ENCODE results near the gene MEF2A. TPM values are rescaled to one million over a fixed set of nuclear protein-coding genes. Genes with fewer than 3 reads are reported as not detected.

Gene MEF2A
- total RNA-seq, 1 experiment from 2014 or later = 30.7 TPM

- Mint-ChIP-seq H3K4me1 (peaks cover 32% of the 10 kb centered on the region), H3K9me3 (no peaks in the 10 kb centered on the region), H3K27me3 (ENCODE audit: low read depth) (no peaks in the 10 kb centered on the region), H3K36me3 (no peaks in the 10 kb centered on the region), H3K27ac (no peak overlapping the region), H3K4me3 (no peak overlapping the region)
- ATAC-seq (no peak), DNase-seq (ENCODE audit: low spot score) (no peak)
- POLR2A ChIA-PET = no interaction called here
- TF ChIP-seq STAT6 (CRISPR knock-in tag; conservative IDR thresholded peaks at IDR 0.05; ENCODE audit: low read depth) (no peak), E2F4 (CRISPR knock-in tag; IDR thresholded peaks at IDR 0.05; ENCODE audit: borderline replicate concordance, low read depth) (no peak), ZNF232 (CRISPR knock-in tag; IDR thresholded peaks at IDR 0.05) (no peak), ELF4 (CRISPR knock-in tag; IDR thresholded peaks at IDR 0.05; ENCODE audit: low read depth) (no peak), ZNF396 (CRISPR knock-in tag; IDR thresholded peaks at IDR 0.05; ENCODE audit: borderline replicate concordance) (no peak), FOXJ3 (CRISPR knock-in tag; IDR thresholded peaks at IDR 0.05; ENCODE audit: borderline replicate concordance) (no peak), ATF2 (CRISPR knock-in tag; IDR thresholded peaks at IDR 0.05; ENCODE audit: borderline replicate concordance, low read depth) (no peak), SOX15 (CRISPR knock-in tag; IDR thresholded peaks at IDR 0.05) (no peak), JUN (CRISPR knock-in tag; IDR thresholded peaks at IDR 0.05) (no peak), ZNF317 (CRISPR knock-in tag; IDR thresholded peaks at IDR 0.05; ENCODE audit: borderline replicate concordance, low read depth) (no peak), MYBL2 (CRISPR knock-in tag; IDR thresholded peaks at IDR 0.05) (no peak), USF2 (CRISPR knock-in tag; IDR thresholded peaks at IDR 0.05) (no peak), NFYB (CRISPR knock-in tag; conservative IDR thresholded peaks at IDR 0.05; ENCODE audit: low read depth) (no peak), PREB (CRISPR knock-in tag; IDR thresholded peaks at IDR 0.05; ENCODE audit: borderline replicate concordance) (no peak), GRHL2 (CRISPR knock-in tag; IDR thresholded peaks at IDR 0.05; ENCODE audit: insufficient replicate concordance, severe bottlenecking) (no peak), NR1H2 (CRISPR knock-in tag; IDR thresholded peaks at IDR 0.05) (no peak), ZMAT4 (CRISPR knock-in tag; IDR thresholded peaks at IDR 0.05) (no peak), E2F1 (CRISPR knock-in tag; IDR thresholded peaks at IDR 0.05) (no peak), ETV6 (CRISPR knock-in tag; IDR thresholded peaks at IDR 0.05) (no peak), ATF3 (CRISPR knock-in tag; conservative IDR thresholded peaks at IDR 0.05) (no peak)
- CTCF ChIA-PET = interaction anchor here (3.7 kb wide), 1 partner anchor 142 kb away, joined by 24 read pairs; no protein-coding TSS in a partner anchor
Measured at GRCh38 chr15:99562238-99562637, 3.5 kb upstream of the MEF2A start.
